Lung (tissue), 16 donors: ENCODE results near the gene SSNA1. TPM values are rescaled to one million over a fixed set of nuclear protein-coding genes. Genes with fewer than 3 reads are reported as not detected.

Experiments used
- ATAC-seq: fragments of 200-7000 bp; cut with Tn5 transposase; one replicate; pipeline ENCODE4 v1.9.1; 2020; ENCODE audit warnings: moderate number of reproducible peaks; ENCODE audit not compliant: insufficient read depth, low FRiP score
- DNase-seq, 3 donors: peaks; one replicate each; pipeline ENCODE4 v3.0.0-alpha.2; 2013 to 2017
- H3K27ac ChIP-seq, 2 donors: one replicate each; pipeline ENCODE4 v1.5.1; 2013; ENCODE audit warnings: mild to moderate bottlenecking in 2 of 2, moderate library complexity in 2 of 2, control low read depth in 1 of 2, inconsistent platforms in 1 of 2, low read depth in 1 of 2, low read length in 1 of 2
- H3K27me3 ChIP-seq, 3 donors: one replicate each; pipeline ENCODE4 v1.5.1; 2013; ENCODE audit warnings: low read length in 2 of 3; ENCODE audit not compliant: control insufficient read depth in 3 of 3, insufficient read depth in 3 of 3
- H3K36me3 ChIP-seq, 4 donors: one replicate each; pipeline ENCODE4 v1.5.1; 2013; ENCODE audit warnings: low read length in 4 of 4, mild to moderate bottlenecking in 1 of 4, moderate library complexity in 1 of 4; ENCODE audit not compliant: control insufficient read depth in 4 of 4, insufficient read depth in 4 of 4
- H3K4me1 ChIP-seq, 5 donors: one replicate each; pipeline ENCODE4 v1.5.1; 2013; ENCODE audit warnings: low read length in 5 of 5, mild to moderate bottlenecking in 2 of 5, moderate library complexity in 1 of 5; ENCODE audit not compliant: control insufficient read depth in 5 of 5, insufficient read depth in 5 of 5
- H3K4me3 ChIP-seq: one replicate; pipeline ENCODE4 v1.5.1; 2013; ENCODE audit warnings: mild to moderate bottlenecking, control low read depth, moderate library complexity
- H3K9ac ChIP-seq, 2 donors: one replicate each; pipeline ENCODE4 v1.5.1; 2013; ENCODE audit warnings: low read length in 2 of 2, control low read depth in 1 of 2; ENCODE audit not compliant: insufficient read depth in 1 of 2
- H3K9me3 ChIP-seq, 4 donors: one replicate each; pipeline ENCODE4 v1.5.1; 2013; ENCODE audit warnings: low read length in 3 of 4, mild to moderate bottlenecking in 1 of 4, moderate library complexity in 1 of 4; ENCODE audit not compliant: control insufficient read depth in 4 of 4, insufficient read depth in 3 of 4
- CTCF ChIP-seq: IDR thresholded peaks from 2 replicates; pipeline ENCODE4 v1.5.1; 2012; ENCODE audit warnings: mild to moderate bottlenecking; ENCODE audit errors: control extremely low read depth, extremely low read depth
- WGBS, 2 donors: extraction: QIAGEN DNeasy Blood & Tissue Kit; methylation state at CpG; one replicate each; pipeline ENCODE4 v1.1.7; 2013; 5-methylcytosine and 5-hydroxymethylcytosine counted together
- long read RNA-seq, 5 donors: transcript quantifications; one replicate each; lab custom pipeline, GENCODE V29; 2026
- polyA plus RNA-seq, 2 donors: library from polyadenylated mRNA; stranded (reverse); fragments of 200-250 nt; gene quantifications; one replicate each; pipeline ENCODE4 v1.2.1, GENCODE V29; 2013
- total RNA-seq, 2 donors: library from RNA; depleted of rRNA in 1 of 2; stranded (reverse); fragments of >200 nt in 1 of 2; gene quantifications; one replicate each; pipeline ENCODE4 v1.2.1, GENCODE V29; 2014 to 2021
- donor health status: control.
- donor health status: control.
- donor health status: Bipolar disorder and iron deficiency.
- donor health status: healthy.
- donor health status: DM: yes; HTN: yes; CAD: no.

Gene SSNA1
- total RNA-seq (10 to 100 TPM; 40.8 to 87.0 TPM), polyA plus RNA-seq (100 to 1,000 TPM; 114 to 144 TPM)
- long read RNA-seq, donor 1, transcript SSNA1-201 (3 exons, 896 nt), result major isoform, 26 of 57 reads
- long read RNA-seq, donor 1, transcript SSNA1-202 (2 exons, 1,170 nt), result minor isoform, 12 of 57 reads
- long read RNA-seq, donor 1, partial matches to known transcripts, result 17 of 57 reads
- long read RNA-seq, donor 1, other reads (novel, unspliced or antisense), result 0 of 57 reads
- long read RNA-seq, donor 2, transcript SSNA1-202 (2 exons, 1,170 nt), result minor isoform, 9 of 21 reads
- long read RNA-seq, donor 2, transcript SSNA1-201 (3 exons, 896 nt), result major isoform, 11 of 21 reads
- long read RNA-seq, donor 2, partial matches to known transcripts, result 0 of 21 reads
- long read RNA-seq, donor 2, other reads (novel, unspliced or antisense), result 0 of 21 reads
- long read RNA-seq, donor 3, transcript SSNA1-202 (2 exons, 1,170 nt), result minor isoform, 13 of 35 reads
- long read RNA-seq, donor 3, transcript SSNA1-201 (3 exons, 896 nt), result major isoform, 21 of 35 reads
- long read RNA-seq, donor 3, partial matches to known transcripts, result 0 of 35 reads
- long read RNA-seq, donor 3, other reads (novel, unspliced or antisense), result 0 of 35 reads
- long read RNA-seq, donor 4, transcript SSNA1-202 (2 exons, 1,170 nt), result major isoform, 11 of 22 reads
- long read RNA-seq, donor 4, transcript SSNA1-201 (3 exons, 896 nt), result minor isoform, 9 of 22 reads
- long read RNA-seq, donor 4, partial matches to known transcripts, result 0 of 22 reads
- long read RNA-seq, donor 4, other reads (novel, unspliced or antisense), result 0 of 22 reads
- long read RNA-seq, donor 5, transcript SSNA1-202 (2 exons, 1,170 nt), result minor isoform, 13 of 47 reads
- long read RNA-seq, donor 5, transcript SSNA1-201 (3 exons, 896 nt), result major isoform, 31 of 47 reads
- long read RNA-seq, donor 5, partial matches to known transcripts, result 0 of 47 reads
- long read RNA-seq, donor 5, other reads (novel, unspliced or antisense), result 0 of 47 reads

- Histone ChIP-seq H3K4me3 (peak within 1 kb of the TSS; percentile 96), H3K36me3 (peaks cover 0 to 48% (median 16%) of the 10 kb centered on the region in 4 donors), H3K27me3 (no peaks in the 10 kb centered on the region), H3K9me3 (no peaks in the 10 kb centered on the region), H3K9ac (peak within 1 kb of the TSS; percentile 39 to 52), H3K4me1 (peaks cover 14 to 37% (median 20%) of the 10 kb centered on the region in 5 donors), H3K27ac (peak within 1 kb of the TSS; percentile 94 to 95)
- peak; percentile 10 for TF ChIP-seq CTCF
- 0 to 1% methylated on average over 81 to 98 of the region's 98 CpGs for WGBS, 2 donors
- peak; percentile 95 to 98 (median 95) for DNase-seq
- peak; percentile 89 for ATAC-seq
Observed at GRCh38 chr9:137188490-137189296, at the start of gene SSNA1, which contains the start of gene ANAPC2. TSS of gene SSNA1 (plus strand) at chr9:137188676. CDS start at chr9:137188727, 51 bp downstream. TSS of gene ANAPC2 (minus strand) at chr9:137188560. CDS start at chr9:137188532, 28 bp downstream.

GRCh38 chr9:137138722-137139467, 49.6 kb upstream of the SSNA1 start, which contains the start of gene GRIN1:
TSS of gene GRIN1 (plus strand) at chr9:137139154. CDS start at chr9:137139487, 333 bp downstream.
- Histone ChIP-seq H3K9ac (no peak within 1 kb of the TSS), H3K4me3 (no peak within 1 kb of the TSS), H3K36me3 (no peaks in the 10 kb centered on the region), H3K9me3 (peaks cover 0 to 7% (median 0%) of the 10 kb centered on the region in 4 donors), H3K4me1 (peaks cover 0 to 3% (median 0%) of the 10 kb centered on the region in 5 donors), H3K27ac (no peak within 1 kb of the TSS), H3K27me3 (peaks cover 20 to 53% (median 29%) of the 10 kb centered on the region in 3 donors)
- 7 to 12% methylated on average over 59 to 104 of the region's 104 CpGs for WGBS, 2 donors
- no peak for TF ChIP-seq CTCF
- DNase-seq (peak; percentile 48 to 61 (median 55)), ATAC-seq (no peak)
